HG02973 (cell line): ENCODE results near the gene MANSC1.
"Not testable (repeated sequence)": the region's sequence is repeated elsewhere in the genome, so short reads cannot be mapped to it uniquely, and the experiment has no call there.

ENCODE experiments used
- ATAC-seq: cut with Tn5 transposase; IDR thresholded peaks from one replicate; pipeline ENCODE4 v1.9.1; 2021; ENCODE audit warnings: moderate library complexity; ENCODE audit not compliant: unreplicated experiment

The MANSC1 gene

DNA sequence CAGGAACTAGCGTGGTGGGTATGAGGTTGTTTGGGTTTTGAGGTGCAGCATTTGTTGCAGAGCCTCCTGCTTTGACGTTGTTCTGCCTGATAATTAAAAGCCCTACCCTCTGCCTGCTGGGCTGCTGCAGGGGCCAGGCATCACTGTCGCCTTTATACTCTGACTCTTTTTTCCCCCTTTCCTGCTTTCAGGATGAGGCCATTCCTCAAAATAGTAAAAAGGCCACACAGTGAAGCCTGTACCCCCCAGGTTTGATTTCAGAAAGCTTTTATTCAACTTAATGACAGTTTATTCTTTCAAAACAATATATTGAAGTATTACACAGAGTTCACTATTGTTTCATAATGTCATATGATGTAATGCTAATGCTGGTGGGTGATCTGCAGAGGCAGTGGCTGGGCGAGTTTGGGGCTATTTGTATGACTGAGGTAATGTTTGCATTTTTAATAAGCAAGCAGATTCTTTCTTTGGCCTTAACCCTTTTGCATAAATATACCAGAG, 15.9 kb upstream of the MANSC1 start:
- ATAC-seq, result no peak

DNA sequence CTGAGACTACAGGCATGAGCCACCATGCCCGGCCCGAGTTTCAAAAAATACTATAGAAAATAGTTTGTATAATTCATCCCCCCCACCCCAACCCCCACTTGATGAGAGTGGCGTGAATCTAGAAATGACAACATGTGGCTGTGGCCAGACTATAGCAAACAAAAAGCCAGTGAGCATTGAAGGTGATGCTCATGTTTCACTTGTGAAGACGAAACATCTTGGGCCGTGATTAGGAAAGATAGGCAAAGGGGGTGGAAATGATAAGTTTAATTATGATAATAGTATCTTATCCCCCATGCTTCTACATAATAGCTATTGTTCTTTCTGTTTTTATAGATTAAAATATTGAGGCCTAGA, 15.4 kb upstream of the MANSC1 start:
- ATAC-seq, result no peak

DNA sequence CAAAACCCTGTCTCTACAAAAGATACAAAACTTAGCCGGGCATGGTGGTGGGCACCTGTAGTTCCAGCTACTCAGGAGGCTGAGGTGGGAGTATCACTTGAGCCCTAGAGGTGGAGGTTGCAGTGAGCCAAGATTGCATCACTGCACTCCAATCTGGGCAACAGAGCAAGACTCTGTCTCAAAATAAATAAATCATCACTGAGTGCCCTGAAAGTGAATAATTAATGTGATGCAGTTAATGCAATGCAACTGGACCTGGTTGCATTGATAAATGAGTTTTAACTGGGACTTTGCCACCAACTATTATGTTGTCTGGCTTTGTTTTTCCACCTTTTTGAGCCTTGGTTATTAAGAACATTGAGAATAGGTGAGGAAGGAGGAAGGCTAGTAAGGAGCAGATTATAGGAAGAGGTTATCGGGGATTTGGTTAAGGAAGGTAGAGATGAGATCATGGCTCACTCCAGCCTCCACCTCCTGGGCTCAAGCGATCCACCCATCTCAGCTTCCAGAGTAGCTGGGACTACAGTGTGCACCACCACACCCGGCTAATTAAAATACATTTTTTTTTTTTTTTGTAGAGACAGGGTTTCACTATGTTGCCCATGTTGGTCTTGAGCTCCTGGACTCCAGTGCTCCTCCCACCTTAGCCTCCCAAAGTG, 14.9 kb upstream of the MANSC1 start:
- ATAC-seq, result no peak

DNA sequence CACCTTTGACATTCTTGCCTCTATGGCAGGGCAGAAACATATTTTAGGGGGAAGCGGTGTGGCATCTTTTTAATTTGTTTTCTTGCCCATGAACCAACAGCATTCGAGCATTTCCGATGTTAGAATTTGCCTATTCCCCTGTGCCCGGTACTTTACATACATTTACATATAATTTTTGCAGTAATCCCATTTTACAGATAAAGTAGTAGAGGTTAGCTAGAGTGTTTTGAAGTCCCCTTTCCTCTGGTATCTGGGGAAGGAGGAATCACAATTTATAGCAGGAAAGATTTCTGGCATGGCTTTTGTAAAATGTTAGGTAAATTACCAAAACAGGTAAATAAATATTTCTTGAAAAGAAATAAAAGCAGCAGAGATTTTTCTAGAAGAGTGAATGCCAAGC, 8.5 kb upstream of the MANSC1 start:
- ATAC-seq, result no peak

DNA sequence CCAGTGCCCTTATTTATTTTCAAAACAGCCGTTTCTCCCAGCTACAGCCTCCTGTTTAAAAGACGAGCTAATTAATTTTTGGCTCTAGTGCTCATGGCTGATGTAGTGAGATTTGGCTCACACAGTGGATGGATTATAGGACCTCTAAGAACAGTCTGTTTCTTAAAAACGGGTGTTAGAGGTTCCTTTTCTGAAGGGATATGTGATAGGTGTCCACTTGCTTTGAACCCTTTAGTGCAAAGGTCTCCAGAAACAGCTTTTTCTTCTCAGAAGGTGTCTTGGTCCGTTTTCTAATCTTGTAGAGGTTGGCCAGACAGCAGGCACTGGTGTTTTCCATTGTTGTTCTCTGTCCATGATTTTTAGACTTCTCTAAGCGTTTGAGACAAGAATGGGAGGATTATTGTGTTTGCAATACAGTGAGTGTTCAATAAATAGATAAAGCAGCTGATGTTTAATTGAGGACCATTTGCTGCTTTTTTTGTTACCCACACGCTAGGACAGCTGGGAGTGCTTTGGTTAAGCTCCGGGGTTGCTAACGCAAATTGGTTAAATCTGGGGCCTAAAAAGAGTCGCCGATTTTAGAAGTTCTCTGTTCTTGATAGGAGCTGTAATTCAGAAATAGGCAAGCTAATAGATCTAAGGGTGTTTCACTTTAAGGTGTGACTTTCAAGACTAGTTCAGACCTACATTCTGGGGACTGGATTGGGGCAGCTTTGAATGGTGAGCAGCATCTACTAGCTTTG, 7.8 kb upstream of the MANSC1 start:
- ATAC-seq, result no peak

DNA sequence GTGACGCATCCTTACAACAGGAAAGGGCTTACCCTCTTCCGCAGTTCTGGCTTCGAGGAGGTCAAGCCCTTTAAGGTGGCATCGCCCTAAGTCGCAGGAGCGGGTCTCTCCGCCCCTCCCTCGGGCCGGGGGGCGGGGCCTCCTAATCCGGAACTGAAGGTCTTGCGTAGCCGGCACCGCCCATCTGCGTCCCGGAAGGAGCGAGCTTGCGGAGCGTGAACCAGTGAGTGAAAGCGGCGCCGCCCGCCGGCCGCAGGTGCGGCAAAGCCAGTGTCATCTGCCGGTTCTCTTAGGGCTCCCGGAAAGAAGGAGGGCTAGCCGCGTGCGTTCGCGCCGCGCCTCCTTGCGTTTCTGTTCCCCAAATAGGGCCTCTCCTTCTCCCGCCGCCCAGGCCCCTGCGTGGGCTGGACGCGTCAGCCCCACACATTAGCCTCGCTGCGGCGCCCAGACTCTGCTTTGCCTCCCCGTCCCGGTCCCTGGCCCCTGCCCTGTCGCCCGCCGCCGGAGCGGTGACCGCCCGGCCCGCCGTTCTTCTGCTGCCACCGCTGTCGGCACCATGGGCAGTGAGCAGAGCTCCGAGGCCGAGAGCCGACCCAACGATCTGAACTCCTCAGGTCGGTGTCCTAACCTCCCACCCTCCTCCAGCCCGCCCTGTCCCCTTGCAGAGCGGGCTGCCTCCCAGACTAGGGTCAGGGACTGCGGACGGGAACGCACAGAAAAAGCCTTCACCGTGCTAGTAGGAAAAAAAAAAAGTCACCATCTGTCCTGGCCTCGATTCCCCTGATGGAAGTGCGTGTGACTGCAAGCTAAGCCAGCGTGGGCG, 7.1 kb upstream of the MANSC1 start, which contains the start of gene BORCS5:
Gene BORCS5 (plus strand): TSS at position 183 of the 823 bp plus-strand sequence. CDS start 374 bp downstream, at position 557.
- ATAC-seq, result peak; percentile 90

DNA sequence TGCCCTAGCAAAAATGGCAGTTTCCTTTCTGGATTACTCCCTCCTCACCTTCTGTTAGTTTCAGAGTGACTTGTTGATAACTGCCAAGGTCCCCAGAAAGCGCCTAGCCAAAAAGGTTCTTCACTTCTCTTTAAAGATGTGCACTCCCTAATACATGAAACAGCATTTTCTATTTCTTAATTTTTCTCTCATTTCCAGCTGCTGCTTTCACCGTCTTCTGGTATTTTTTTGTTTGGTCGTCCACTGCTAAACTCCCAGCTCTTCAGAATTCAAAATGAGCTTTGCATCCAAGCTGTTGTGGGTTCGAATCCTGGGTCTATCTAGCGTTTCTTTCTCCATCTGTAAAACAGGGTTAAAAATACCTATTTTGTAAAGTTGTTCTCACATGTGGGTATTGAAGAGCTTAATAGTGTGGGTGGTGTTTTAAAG, 6.4 kb upstream of the MANSC1 start:
- no peak for ATAC-seq

DNA sequence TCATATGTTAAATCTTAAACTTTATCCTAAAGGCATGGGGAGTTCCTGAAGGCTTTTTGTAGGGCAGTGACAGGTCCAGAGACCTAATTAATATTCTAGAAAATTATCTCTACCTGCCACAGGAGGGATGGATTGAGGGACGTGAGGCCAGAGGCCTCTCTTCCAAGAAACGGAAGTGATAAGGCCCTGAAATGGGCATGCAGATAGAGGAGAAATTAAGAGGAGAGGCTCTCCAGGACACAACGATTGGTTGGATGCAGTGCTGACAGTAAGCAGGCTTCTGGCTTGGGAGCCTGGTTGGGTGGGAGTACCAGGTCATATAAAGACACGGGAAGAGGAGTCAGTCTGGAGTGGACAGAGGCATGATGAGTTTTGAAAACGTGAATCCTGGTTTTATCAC, 3.8 kb upstream of the MANSC1 start:
- ATAC-seq, result no peak

DNA sequence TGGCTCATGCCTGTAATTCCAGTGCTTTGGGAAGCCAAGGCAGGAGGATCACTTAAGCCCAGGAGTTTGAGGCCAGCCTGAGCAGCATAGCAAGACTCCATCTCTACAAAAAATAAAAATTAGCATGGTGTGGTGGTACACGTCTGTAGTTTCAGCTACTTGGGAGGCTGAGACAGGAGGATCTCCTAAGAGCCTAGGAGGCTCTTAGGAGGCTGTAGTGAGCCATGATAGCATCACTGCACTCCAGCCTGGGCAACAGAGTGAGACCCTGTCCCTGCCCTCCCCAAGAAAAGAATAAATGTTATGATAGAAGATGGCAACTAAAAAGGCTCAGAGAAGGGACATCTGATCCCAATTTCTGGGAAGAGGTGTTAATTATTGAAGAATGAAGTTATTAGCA, 3.2 kb upstream of the MANSC1 start:
- no peak for ATAC-seq

DNA sequence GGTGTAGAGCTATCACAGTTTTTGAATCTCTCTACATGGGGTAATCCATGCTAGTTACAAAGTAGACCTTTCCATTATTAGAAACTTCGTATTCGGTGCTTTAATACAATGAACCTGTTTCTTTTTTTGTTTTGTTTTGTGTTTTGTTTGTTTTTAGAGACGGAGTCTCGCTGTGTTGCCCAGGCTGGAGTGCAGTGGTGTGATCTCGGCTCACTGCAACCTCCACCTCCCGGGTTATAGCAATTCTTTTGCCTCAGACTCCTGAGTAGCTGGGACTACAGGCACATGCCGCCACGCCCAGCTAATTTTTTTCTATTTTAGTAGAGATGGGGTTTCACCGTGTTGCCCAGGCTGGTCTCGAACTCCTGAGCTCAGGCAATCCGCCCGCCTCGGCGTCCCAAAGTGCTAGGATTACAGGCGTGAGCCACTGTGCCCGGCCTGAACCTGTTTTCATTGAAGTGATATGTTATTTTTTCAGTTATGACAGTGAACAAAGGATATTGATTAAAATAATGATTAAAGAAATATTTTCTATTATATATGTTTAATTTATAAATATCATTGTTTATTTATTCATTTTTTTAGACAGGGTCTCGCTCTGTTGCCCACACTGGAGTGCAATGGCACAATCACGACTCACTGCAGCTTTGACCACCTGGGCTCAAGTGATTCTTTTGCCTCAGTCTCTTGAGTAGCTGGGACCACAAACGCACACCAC, 1.6 kb upstream of the MANSC1 start:
- ATAC-seq, result not testable (repeated sequence)

DNA sequence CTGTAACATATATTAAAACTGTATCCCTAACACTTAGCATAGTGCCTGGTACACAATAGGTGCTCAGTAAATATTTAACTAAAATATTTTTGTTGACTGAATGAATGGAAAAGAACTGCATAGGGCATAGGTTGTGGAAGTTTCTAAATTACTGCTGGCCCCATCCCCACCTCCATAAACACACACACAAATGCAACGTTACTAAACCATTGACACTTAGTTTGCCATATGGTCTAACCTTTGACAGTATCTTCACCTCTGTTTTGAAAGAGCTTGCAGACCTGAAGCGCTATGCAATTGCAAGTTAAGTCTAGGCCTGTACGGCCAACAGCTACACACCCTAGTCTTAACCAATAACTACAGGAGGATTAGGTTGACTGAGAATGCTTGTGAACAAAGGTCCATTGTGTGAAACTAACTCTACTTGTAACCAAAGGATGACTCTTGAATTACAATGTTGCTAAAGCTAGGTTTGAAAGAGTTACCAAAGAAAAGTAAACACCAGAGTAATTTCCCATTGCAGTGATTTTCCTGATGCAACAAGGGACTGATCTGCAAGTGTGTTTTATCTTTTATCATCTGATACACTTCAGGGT, 924 bp upstream of the MANSC1 start:
- no peak for ATAC-seq

DNA sequence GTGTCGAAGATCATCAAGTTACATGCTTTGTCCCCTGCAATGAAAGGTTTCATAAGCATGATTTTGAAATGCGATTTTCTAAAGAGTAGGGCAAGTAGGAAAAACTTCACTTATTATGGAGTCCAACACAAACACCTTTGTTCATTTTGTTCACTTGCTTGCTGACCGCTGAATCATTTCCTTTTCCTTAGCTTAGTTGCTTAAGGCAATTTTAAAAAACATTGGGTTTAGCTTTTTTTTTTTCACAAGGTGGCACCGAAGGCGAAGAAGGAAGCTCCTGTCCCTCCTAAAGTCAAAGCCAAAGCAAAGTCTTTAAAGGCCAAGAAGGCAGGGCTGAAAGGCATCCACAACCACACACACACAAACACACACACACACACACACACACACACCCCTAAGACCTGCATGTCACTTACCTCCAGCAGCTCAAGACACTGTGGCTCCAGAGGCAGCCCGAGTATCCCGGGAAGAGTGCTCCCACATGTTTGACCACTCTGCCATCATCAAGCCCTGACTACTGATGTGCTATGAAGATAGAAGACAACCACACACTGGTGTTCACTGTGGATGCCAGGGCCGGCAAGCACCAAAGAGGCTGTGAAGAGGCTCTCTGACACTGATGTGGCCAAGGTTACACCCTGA, 11.4 kb downstream of the MANSC1 start:
- ATAC-seq, result no peak

DNA sequence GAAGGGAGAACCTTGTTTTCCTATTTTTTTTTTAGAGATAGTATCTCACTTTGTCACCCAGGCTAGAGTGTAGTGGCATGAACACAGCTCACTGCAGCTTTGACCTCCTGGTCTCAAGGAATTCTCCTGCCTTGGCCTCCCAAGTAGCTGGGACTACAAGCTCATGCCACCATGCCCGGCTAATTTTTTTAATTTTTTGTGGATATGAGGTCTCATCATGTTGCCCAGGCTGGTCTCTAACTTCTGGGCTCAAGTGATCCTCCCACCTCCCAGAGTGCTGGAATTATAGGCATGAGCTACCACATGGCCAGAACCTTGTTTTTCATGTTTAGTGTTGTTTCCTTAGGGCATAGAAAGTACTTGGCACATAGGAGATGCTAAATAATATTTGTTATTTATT, 13.5 kb downstream of the MANSC1 start:
- ATAC-seq, result no peak

DNA sequence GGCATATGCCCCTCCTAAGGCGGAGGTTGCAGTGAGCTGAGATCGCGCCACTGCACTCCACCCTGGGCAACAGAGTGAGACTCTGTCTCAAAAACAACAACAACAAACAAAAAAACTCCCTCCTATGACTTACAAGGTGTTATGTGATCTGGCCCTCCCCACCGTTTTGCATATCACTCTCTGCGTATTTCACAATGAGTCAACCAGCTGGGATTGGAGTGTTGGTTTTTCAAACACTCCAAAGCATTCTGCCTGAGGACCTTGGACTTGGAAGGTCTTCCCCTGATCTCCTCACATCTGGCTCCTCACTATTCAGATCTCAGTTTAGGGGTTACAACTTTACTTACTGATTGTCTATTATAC, 14.0 kb downstream of the MANSC1 start:
- peak; percentile 73 for ATAC-seq

DNA sequence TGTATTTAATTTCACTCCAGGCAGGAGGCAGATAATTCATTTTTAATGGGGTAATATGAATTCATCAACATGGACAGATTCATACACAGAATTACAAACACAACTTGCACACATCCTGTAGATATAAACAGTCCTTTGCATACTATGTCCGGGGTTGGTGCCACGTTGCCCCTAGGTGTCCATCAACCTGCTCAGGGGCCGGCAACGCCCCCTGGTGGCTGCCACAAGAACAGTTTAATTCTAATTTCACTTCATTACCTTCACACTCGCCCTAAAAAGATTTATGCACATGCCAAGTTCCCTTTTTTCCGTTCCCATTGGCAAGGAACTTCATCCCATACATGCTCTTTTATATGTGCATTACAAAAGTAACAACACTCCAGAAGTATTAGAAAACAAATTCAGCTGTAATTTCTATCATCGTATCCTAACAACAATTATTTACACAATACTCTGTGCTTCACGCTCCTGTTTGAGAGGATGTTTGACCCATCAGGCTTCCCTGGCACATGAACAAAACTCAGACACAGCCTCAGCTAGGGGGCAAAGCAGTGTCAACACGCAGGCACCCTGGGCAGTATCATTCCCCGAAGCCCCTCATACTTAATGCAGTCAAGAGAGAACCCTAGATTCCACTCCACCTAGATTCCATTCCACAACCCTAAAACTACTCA, 15.5 kb downstream of the MANSC1 start:
- ATAC-seq, result peak; percentile 58

DNA sequence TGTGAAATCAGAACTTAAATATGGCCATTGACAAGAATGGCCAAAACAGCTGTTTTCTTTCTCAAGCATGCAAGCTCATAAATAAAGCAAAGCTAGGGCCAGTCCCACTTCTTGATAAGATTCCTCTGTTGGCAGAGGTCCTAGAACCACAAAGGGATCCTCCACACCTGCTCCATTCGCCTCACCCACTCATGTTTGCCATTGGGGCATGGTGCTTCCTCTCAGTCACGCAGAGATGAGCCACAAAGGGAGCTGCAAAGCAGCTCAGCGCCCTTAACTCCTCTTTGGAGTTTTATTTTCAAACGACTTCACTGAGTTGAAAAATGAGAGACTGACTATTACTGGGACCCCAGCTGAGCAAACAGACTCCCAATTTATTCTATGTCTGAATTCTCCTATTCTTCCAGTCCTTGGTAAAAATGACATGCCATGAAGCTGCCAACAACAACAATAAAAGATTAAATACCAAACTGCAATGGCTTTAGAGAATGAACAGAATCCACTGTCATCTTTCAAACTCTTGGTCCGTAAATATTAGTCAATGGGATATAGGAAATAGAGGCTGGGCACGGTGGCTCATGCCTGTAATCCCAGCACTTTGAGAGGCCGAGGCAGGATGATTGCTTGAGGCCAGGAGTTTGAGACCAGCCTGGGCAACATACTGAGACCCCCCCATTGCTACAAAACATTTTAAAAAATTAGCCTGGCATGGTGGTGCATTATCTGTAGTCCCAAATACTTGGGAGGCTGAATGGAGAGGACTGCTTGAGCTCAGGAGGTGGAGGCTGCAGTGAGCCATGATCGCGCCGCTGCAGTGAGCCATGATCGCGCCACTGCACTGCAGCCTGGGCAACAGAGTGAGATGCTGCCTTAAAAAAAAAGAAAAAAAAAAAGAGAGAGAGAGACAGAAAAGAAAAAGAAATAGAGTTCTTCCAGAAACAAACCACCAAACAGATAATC, 16.4 kb downstream of the MANSC1 start:
- ATAC-seq, result no peak

DNA sequence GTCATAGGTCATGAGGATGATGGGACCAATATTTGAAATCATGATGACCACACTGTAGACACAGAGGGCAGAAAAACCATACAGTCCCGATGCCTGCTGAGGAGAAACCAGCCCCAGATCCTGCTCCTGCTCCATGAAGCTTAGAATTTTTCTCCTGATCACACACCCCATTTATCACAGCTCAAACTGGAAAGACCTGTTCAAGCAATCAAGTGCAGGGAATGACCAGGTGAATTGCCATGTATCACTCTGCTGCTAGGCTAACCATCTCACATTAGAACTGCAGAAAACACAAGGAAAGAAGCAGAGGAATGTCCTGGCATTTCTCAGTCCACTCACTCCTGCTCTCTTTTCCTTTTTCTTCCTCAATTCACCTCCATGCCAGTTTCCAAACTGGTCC, 18.1 kb downstream of the MANSC1 start:
- ATAC-seq, result no peak

DNA sequence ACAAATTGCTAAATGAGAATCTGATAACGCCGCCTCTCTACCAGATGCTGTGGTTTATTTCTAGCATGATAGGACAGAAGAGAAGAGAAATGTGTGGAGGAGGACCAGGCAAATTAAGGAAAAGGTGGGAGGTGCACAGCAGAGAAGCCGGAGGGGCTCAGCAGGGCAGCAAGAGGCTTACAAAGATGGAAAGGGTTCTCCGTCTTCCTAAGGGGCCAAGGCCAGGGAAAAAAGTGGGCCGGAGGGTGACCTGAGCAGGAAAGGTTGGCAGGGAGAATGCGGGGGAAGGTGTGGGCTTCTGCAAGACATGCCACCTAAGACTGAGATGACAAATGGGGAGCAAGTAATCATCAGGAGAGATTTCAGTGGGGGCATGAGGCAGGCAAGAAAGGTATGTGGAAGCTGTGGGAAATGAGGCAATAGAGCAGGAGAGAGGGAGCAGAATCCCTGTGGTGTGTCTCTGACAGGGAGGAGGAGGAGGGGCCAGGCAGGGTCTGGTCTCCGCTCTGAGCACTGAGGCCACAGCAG, 18.7 kb downstream of the MANSC1 start:
- no peak for ATAC-seq
